Astrocyte of the cerebellum (primary cell): ENCODE data around the gene ING3.
"Not testable (repeated sequence)": the region's sequence is repeated elsewhere in the genome, so short reads cannot be mapped to it uniquely, and the experiment has no call there.

Source experiments
- DNase-seq: peaks from one replicate; pipeline ENCODE4 v3.0.0-alpha.2; 2011; ENCODE audit warnings: low read depth
- H3K4me3 ChIP-seq: 2 replicates; pipeline ENCODE4 v1.5.1; 2011; ENCODE audit warnings: mild to moderate bottlenecking, low read depth, low read length, moderate library complexity
- in situ Hi-C: cut with HindIII; loops from 2 replicates; pipeline ENCODE4 v1.10.0; 2017; ENCODE audit warnings: low sequenced_read_pairs
- TF ChIP-seq, protein P1 (sequence below): IDR thresholded peaks from 2 replicates; pipeline ENCODE4 v1.5.1; 2012; ENCODE audit warnings: low read length, low read depth, moderate library complexity, mild to moderate bottlenecking; ENCODE audit errors: missing control alignments

Gene ING3

DNA sequence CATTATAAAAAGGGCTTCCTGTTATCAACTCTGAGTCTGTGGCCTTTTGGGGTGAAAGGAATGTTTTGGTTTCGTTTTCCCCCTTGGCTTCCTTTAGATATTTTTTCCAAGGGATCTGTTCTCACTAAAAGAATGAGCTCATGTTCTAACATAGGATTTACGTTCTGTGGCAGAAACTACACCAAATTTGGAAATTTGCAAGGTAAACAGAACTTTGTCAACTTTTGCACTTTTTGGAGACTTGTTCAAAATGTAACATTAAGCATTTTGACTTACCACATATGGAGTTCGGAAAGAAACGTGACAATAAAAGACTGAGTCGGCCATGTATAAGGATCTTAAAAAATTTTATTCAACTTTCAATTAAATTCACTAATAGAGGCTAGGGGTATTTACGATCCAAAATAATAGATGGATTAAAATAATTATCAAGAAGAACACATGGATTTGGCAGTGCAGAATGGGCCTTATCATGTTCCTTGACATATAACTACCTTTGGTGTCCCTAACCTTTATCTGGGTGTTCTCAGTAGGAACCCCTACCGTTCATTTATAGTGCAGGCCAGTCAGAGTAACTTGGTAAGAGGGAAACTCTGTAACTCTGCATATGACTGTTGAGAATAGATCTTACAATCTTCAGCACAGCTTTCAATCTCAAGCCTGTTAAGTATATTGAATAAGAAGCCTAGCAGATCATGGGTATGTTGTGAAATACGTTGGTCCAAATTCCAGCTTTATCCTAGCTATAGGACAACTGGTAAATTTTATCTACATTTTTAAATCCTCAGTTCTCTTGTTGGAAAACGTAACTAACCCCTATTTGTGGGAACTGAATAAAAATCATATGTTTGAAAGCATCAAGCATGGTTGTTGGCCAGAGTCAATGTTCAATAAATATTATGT lies 49.8 kb downstream of the ING3 start:
- DNase-seq = no peak
- in situ Hi-C loops = no loop called here
- H3K4me3 ChIP-seq = no peak overlapping the region
- TF ChIP-seq, protein P1, sequence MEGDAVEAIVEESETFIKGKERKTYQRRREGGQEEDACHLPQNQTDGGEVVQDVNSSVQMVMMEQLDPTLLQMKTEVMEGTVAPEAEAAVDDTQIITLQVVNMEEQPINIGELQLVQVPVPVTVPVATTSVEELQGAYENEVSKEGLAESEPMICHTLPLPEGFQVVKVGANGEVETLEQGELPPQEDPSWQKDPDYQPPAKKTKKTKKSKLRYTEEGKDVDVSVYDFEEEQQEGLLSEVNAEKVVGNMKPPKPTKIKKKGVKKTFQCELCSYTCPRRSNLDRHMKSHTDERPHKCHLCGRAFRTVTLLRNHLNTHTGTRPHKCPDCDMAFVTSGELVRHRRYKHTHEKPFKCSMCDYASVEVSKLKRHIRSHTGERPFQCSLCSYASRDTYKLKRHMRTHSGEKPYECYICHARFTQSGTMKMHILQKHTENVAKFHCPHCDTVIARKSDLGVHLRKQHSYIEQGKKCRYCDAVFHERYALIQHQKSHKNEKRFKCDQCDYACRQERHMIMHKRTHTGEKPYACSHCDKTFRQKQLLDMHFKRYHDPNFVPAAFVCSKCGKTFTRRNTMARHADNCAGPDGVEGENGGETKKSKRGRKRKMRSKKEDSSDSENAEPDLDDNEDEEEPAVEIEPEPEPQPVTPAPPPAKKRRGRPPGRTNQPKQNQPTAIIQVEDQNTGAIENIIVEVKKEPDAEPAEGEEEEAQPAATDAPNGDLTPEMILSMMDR = no peak

DNA sequence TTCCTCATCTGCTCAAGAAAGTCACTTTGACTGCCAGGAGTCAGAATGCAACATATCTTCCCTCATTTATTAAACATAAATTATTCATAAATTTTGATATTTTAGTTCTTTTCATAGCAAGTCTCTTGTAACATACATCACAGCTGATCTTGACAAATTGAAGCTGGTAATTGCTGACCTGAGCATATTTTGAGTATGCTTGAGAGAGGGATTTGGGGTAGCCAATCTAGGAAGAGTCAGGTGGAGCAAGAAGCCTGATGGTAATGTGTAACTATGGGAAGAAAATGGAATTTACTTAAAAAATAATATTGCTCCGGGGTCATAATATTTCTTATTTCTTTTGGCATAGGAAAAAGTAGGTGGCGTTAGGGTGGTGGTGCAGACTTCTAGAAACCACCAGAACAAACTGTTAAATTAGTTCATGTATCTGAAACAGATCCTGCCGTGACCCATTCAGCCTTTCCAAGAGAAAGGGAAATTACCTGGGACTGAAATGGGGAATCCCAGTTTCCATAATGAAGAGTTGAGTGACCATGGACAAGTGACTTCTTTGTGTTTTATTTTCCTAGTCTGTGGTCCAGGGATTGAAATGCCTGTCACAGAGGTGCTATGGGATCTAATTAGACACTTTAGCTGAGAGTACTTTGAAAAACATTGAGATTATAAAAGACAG lies 50.8 kb downstream of the ING3 start:
- in situ Hi-C loops = no loop called here

DNA sequence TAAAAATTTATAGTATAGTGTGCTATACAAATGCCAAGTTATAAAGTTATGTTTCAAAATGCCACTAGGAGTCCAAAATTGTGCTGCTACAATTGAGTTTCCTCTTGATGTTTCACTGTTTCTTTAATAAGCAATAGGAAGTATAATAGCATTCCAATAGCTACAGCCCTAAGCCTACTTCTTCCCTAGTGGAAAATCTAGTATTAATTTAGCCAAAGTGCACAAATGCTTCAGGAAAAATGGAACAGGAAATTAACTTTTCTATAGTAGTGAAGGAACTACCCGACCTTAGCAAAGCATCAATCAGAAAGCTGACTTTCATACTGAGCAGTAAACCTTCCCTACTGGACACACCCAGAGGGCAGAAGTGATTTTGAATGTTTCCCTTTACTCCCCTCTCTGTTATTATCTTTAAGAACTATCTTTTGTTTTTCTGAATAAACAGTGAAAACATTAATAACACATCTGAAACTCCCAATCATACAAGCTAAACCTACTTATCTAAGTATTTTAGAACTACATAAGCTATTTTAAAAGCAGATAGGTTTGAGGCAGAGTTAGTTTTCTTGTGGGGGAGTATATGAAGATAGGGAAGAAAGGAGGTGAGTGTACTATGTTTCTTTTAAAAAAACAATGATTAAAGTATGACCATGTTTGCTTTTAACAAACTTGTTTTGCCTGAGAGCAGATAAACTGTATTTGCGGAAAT lies 51.6 kb downstream of the ING3 start:
- no peak for DNase-seq
- in situ Hi-C loops = no loop called here
- no peak overlapping the region for H3K4me3 ChIP-seq
- TF ChIP-seq, protein P1 = no peak

More for the DNA sequence above, 50.8 kb downstream of the ING3 start:
- no peak overlapping the region for H3K4me3 ChIP-seq
- TF ChIP-seq, protein P1 = no peak
- no peak for DNase-seq

DNA sequence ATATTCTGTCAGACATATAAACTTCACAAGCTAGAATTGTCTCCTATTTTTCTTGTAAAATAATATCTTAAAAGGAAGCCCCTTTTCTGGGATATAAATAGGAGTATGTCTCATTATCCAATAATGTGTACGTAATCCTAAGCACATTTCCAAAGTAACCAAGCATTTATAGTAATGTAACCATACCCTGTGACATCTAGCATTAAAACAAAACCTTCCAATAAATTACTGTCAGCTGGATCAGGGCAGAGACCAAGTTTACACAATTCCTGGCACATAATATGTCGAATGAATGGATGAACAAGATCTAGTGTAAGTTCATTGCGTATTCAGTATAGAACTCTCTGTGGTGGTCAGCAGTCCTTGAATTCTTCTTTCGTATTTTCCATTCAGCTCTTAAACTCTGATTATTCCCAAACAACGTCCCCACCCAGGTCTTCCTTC lies 52.2 kb downstream of the ING3 start:
- no peak overlapping the region for H3K4me3 ChIP-seq
- DNase-seq = no peak
- TF ChIP-seq, protein P1 = no peak
- in situ Hi-C loops = no loop called here

DNA sequence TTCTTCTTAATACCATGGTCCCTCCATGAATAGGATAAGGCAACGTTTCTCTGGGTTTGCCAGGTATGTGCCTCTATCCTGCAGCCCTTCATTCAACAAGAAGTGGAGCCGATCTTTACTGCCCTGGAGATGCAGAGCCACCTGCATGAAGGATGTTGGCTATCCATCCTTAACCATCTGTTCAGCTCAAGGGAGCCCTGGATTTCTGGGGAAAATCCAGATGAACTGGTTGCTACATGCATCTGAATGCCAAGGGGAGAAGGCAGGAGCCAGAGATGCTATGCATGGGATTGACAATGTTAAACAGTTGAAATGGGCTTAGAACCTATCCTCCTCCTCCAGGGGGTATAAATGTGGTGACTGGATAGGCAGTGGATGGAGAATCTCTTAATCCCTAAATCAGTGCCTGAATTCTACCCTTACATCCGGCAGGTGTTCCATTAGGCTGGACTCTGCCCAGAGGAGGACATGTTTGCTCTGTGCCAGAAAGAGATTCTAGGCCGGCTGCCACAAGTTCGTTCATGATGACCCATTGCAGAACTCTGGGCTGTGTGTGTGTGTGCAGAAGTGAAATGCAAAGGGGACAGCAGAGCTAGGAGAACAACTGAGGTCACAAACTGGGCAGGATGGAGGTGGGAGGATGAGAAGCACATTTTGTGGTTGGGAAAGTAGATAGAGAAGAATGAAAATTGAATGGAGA lies 53.6 kb downstream of the ING3 start:
- TF ChIP-seq, protein P1 = no peak
- no peak for DNase-seq
- no peak overlapping the region for H3K4me3 ChIP-seq
- in situ Hi-C loops = no loop called here

DNA sequence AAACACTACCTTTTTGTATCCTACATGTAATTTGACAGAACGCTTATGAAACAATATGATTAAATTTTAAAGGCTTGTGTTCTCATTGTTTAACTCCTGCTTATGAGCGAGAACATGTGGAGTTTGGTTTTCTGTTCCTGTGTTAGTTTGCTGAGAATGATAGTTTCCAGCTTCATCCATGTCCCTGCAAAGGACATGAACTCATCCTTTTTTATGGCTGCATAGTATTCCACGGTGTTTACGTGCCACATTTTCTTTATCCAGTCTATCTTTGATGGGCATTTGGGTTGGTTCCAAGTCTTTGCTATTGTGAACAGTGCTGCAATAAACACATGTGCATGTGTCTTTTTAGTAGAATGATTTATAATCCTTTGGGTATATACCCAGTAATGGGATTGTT lies 54.5 kb downstream of the ING3 start:
- in situ Hi-C loops, DNase-seq, H3K4me3 ChIP-seq: not testable (repeated sequence)
